ENCODE results near the gene TUBB2A. TPM values are rescaled to one million over a fixed set of nuclear protein-coding genes. Genes with fewer than 3 reads are reported as not detected.
"Not testable (repeated sequence)": the region's sequence is repeated elsewhere in the genome, so short reads cannot be mapped to it uniquely, and the experiment has no call there.

Gene TUBB2A
- total and polyA plus RNA-seq, 2 donors from 2014 or later, result 49.8 to 80.9 TPM

- intact Hi-C loops (cut with DNase I), result loop anchor here (10.0 kb wide), 1 partner anchor 85 kb away; no protein-coding TSS in a partner anchor
- TF ChIP-seq CTCF (IDR thresholded peaks at IDR 0.05; ENCODE audit: borderline replicate concordance, extremely low read depth, insufficient read depth), result no peak
- no peaks in the 10 kb centered on the region for H3K9me3 ChIP-seq (ENCODE audit: control insufficient read depth in 2 of 3, insufficient read depth in 1 of 3, low read length in 3 of 3)
- H3K27me3 ChIP-seq (ENCODE audit: control insufficient read depth, insufficient read depth, low read length), result peaks cover 2% of the 10 kb centered on the region
- H3K27ac ChIP-seq (ENCODE audit: low read depth in 2 of 2, low read length in 2 of 2), result no peak overlapping the region
- H3K4me1 ChIP-seq (ENCODE audit: control insufficient read depth in 2 of 3, insufficient read depth in 2 of 3, low read depth in 1 of 3, low read length in 3 of 3), result peaks cover 0 to 2% (median 0%) of the 10 kb centered on the region in 3 donors
- no peaks in the 10 kb centered on the region for H3K36me3 ChIP-seq (ENCODE audit: control insufficient read depth in 2 of 3, insufficient read depth in 3 of 3, low read length in 3 of 3)
- FAIRE-seq (no peak), DNase-seq (peak in 2 of 5 donors; percentile 50 to 83)
- no peak overlapping the region for H3K9ac ChIP-seq (ENCODE audit: low read length in 3 of 3)
- no peak overlapping the region for H3K4me3 ChIP-seq (ENCODE audit: low read length in 3 of 3)
Observed at GRCh38 chr6:3159805-3160781, 2.7 kb upstream of the TUBB2A start.

GRCh38 chr6:3156184-3157130 is 887 bp downstream of the TUBB2A start:
- FAIRE-seq; H3K9me3 ChIP-seq (ENCODE audit: control insufficient read depth in 2 of 3, insufficient read depth in 1 of 3, low read length in 3 of 3); H3K27me3 ChIP-seq (ENCODE audit: control insufficient read depth, insufficient read depth, low read length); intact Hi-C loops (cut with DNase I); H3K36me3 ChIP-seq (ENCODE audit: control insufficient read depth in 2 of 3, insufficient read depth in 3 of 3, low read length in 3 of 3); H3K4me1 ChIP-seq (ENCODE audit: control insufficient read depth in 2 of 3, insufficient read depth in 2 of 3, low read depth in 1 of 3, low read length in 3 of 3): not testable (repeated sequence)
- Histone ChIP-seq H3K9ac (ENCODE audit: low read length in 3 of 3) (peak overlapping the region; percentile 43 to 81 (median 80)), H3K27ac (ENCODE audit: low read depth in 2 of 2, low read length in 2 of 2) (peak overlapping the region in 1 of 2 donors; percentile 23), H3K4me3 (ENCODE audit: low read length in 3 of 3) (peak overlapping the region; percentile 69 to 95 (median 84))
- peak; percentile 45 to 79 (median 57) for DNase-seq

- H3K36me3 ChIP-seq (ENCODE audit: control insufficient read depth in 2 of 3, insufficient read depth in 3 of 3, low read length in 3 of 3); DNase-seq; FAIRE-seq; H3K9me3 ChIP-seq (ENCODE audit: control insufficient read depth in 2 of 3, insufficient read depth in 1 of 3, low read length in 3 of 3); H3K27me3 ChIP-seq (ENCODE audit: control insufficient read depth, insufficient read depth, low read length); H3K4me3 ChIP-seq (ENCODE audit: low read length in 3 of 3); intact Hi-C loops (cut with DNase I); H3K4me1 ChIP-seq (ENCODE audit: control insufficient read depth in 2 of 3, insufficient read depth in 2 of 3, low read depth in 1 of 3, low read length in 3 of 3); H3K9ac ChIP-seq (ENCODE audit: low read length in 3 of 3): not testable (repeated sequence)
- peak overlapping the region in 1 of 2 donors; percentile 29 for H3K27ac ChIP-seq (ENCODE audit: low read depth in 2 of 2, low read length in 2 of 2)
Observed at GRCh38 chr6:3155416-3155815, 1.9 kb downstream of the TUBB2A start.

- DNase-seq (no peak), FAIRE-seq (no peak)
- H3K4me1 ChIP-seq (ENCODE audit: control insufficient read depth in 2 of 3, insufficient read depth in 2 of 3, low read depth in 1 of 3, low read length in 3 of 3), result peaks cover 0 to 2% (median 0%) of the 10 kb centered on the region in 3 donors
- no peaks in the 10 kb centered on the region for H3K9me3 ChIP-seq (ENCODE audit: control insufficient read depth in 2 of 3, insufficient read depth in 1 of 3, low read length in 3 of 3)
- H3K9ac ChIP-seq (ENCODE audit: low read length in 3 of 3), result no peak overlapping the region
- H3K27ac ChIP-seq (ENCODE audit: low read depth in 2 of 2, low read length in 2 of 2), result no peak overlapping the region
- no peaks in the 10 kb centered on the region for H3K27me3 ChIP-seq (ENCODE audit: control insufficient read depth, insufficient read depth, low read length)
- H3K36me3 ChIP-seq (ENCODE audit: control insufficient read depth in 2 of 3, insufficient read depth in 3 of 3, low read length in 3 of 3), result peaks cover 0 to 16% (median 5%) of the 10 kb centered on the region in 3 donors
- intact Hi-C loops (cut with DNase I), result no loop called here
- H3K4me3 ChIP-seq (ENCODE audit: low read length in 3 of 3), result no peak overlapping the region
- TF ChIP-seq CTCF (IDR thresholded peaks at IDR 0.05; ENCODE audit: borderline replicate concordance, extremely low read depth, insufficient read depth), result no peak
Observed at GRCh38 chr6:3152689-3153088, 4.7 kb downstream of the TUBB2A start.

Data from kidney (tissue), 14 donors.